Measurements from ENCODE around the gene DENND4C. TPM values are rescaled to one million over a fixed set of nuclear protein-coding genes. Genes with fewer than 3 reads are reported as not detected.
A peak's percentile ranks its signal among the peaks of the same experiment; 100 is the strongest.
"Not testable (repeated sequence)": the region's sequence is repeated elsewhere in the genome, so short reads cannot be mapped to it uniquely, and the experiment has no call there.

DENND4C gene
- 53.7 and 59.5 TPM in 2 replicates for total RNA-seq

GRCh38 chr9:19230355-19231125 lies at the start of gene DENND4C:
DENND4C (plus strand) TSS chr9:19230693; CDS start chr9:19276175, 45,482 bp downstream.
- no peak for DNase-seq (ENCODE audit: extremely low read depth, low read depth, low spot score)

DNA sequence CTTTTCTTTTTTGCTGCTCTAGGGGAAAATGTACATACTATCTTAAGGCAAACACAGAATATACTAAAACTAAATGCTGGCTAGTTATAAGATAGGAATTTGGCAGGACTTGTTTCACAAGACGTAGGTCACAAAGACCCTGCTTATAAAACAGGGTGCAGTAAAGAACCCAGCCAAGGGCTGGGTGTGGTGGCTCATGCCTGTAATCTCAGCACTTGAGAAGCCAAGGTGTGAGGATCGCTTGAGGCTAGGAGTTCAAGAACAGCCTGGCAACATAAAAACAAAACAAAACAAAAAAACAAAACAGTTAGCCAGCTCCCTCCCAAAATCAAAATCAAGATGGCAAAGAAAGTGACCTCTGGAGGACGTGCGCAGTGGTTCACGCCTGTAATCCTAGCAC lies 49.5 kb upstream of the DENND4C start:
- no peak for DNase-seq (ENCODE audit: extremely low read depth, low read depth, low spot score)

DNA sequence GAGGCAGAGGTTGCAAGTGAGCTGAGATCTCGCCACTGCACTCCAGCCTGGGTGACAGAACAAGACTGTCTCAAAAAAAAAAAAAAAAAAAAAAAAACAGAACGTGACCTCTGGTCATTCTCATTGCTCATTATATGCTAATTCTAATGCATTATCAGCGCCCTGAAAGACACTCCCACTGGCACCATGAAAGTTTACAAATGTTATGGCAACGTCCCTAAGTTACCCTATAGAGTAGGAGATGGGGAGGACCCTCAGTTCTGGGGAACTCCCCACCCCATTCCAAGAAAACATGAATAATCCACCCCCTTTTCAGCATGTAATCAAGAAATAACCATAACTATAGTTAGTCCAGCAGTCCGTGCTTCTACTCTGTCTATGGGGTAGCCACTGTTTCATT lies 48.9 kb upstream of the DENND4C start:
- DNase-seq (ENCODE audit: extremely low read depth, low read depth, low spot score): no peak

- peak; percentile 75 for DNase-seq (ENCODE audit: extremely low read depth, low read depth, low spot score)
Observed at GRCh38 chr9:19184144-19184917, 46.2 kb upstream of the DENND4C start.

DNA sequence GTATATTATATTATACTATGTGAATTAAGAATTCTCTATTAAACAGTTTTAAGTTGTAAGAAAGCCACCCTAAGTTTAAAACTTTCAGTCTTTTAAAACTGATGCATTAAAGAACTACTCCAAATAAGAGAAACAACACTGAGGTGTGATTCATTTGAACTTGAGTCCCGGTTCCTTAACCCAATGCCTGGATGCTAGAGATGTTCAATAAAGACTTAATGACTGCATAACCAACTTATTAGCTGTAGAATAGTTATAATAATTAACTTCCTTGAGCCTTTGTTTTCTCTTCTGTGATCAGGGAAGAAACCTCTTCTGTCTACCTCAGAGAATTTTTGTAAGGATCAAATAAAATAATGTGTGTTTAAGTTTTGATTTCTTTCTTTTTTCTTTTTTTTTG lies 45.3 kb upstream of the DENND4C start:
- DNase-seq (ENCODE audit: extremely low read depth, low read depth, low spot score): no peak

GRCh38 chr9:19186232-19186631 lies 44.3 kb upstream of the DENND4C start:
- DNase-seq (ENCODE audit: extremely low read depth, low read depth, low spot score): no peak

GRCh38 chr9:19188771-19189170 lies 41.7 kb upstream of the DENND4C start:
- no peak for DNase-seq (ENCODE audit: extremely low read depth, low read depth, low spot score)

- DNase-seq (ENCODE audit: extremely low read depth, low read depth, low spot score): no peak
Observed at GRCh38 chr9:19192202-19193028, 38.1 kb upstream of the DENND4C start.

DNA sequence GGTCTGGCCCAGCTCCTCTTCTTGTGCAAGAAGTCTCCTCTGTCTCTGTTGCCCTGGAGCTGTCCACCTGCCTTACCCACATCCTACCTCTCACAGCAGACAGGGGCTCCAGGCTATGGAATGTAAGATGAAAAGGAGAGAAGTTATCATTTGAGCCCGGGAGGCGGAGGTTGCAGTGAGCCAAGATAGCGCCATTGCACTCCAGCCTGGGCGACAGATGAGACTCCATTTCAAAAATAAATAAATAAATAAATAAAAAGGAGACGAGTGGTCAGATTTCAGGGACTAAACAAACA lies 37.5 kb upstream of the DENND4C start:
- no peak for DNase-seq (ENCODE audit: extremely low read depth, low read depth, low spot score)

DNA sequence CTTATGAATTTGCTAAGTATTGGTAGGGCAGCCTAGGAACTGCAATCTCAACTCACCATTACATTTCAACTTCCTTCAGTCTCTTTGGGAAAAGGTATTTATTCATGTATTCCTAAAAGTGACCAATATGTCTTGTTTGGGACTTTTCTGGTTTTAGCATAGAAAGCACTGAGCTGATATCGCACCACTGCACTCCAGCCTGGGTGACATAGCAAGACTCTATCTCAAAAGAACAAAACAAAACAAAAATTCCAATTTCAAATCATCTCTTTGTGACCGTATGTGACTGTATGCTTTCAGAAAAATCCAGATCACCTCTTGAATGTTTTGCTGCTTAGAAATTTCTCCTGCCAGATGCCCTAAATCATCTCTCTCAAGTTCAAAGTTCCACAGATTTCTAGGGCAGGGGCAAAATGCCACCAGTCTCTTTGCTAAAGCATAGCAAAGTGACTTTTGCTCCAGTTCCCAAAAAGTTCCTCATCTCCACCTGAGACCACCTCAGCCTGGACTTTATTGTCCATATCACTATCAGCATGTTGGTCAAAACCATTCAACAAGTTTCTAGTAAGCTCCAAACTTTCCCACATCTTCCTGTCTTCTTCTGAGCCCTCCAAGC lies 37.0 kb upstream of the DENND4C start:
- DNase-seq (ENCODE audit: extremely low read depth, low read depth, low spot score): not testable (repeated sequence)

DNA sequence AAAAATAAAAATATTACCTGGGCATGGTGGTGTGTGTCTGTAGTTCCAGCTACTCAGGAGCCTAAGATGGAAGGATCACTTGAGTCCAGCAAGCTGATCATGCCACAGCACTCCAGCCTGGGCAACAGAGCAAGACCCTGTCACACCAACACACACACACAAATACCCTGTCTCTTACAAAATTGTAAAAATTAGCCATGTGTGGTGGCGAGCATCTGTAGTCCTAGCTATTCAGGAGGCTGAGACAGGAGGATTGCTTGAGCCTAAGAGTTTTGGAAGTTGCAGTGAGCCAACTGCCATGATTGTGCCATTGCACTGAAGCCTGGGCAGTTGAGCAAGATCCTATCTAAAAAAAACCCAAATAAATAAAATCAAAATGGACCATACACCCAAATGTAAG lies 32.1 kb upstream of the DENND4C start:
- no peak for DNase-seq (ENCODE audit: extremely low read depth, low read depth, low spot score)

DNA sequence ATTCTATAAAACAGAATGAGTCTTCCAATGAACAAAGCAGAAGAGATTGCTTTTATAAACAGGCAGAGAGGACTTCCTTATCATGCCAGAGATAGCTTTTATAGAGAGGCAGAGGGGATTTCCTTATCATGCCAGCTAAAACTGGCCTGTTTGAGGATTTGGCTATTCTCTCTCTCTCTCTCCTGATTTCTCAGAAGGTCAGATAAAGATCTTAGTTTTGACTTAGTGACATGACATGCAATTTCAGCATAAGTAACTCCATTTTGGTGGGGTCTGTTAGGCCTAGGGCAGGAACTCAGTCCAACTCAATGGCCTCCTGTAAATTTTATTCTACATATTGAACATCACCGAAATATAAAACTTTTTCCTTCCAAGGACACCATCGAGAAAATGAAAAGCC lies 31.5 kb upstream of the DENND4C start:
- no peak for DNase-seq (ENCODE audit: extremely low read depth, low read depth, low spot score)

DNA sequence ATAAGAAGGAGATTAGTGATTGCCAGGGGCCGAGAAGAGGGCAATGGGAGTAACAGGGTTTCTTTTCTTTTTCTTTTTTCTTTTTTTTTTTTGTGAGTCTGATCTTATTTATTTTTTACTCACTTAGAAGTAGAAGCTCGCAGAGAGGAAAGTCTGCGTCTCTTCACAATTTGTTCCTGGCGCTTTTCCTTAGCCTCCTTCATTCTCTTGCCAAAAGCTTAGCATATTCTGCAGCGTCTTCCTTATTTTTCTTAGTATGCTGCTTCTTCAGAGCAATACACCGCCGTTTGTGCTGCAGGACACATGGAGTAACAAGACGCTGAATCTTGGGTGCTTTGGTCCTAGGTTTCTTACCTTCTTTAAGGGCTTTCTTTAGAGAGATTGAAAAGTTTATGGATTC lies 30.3 kb upstream of the DENND4C start:
- no peak for DNase-seq (ENCODE audit: extremely low read depth, low read depth, low spot score)

DNA sequence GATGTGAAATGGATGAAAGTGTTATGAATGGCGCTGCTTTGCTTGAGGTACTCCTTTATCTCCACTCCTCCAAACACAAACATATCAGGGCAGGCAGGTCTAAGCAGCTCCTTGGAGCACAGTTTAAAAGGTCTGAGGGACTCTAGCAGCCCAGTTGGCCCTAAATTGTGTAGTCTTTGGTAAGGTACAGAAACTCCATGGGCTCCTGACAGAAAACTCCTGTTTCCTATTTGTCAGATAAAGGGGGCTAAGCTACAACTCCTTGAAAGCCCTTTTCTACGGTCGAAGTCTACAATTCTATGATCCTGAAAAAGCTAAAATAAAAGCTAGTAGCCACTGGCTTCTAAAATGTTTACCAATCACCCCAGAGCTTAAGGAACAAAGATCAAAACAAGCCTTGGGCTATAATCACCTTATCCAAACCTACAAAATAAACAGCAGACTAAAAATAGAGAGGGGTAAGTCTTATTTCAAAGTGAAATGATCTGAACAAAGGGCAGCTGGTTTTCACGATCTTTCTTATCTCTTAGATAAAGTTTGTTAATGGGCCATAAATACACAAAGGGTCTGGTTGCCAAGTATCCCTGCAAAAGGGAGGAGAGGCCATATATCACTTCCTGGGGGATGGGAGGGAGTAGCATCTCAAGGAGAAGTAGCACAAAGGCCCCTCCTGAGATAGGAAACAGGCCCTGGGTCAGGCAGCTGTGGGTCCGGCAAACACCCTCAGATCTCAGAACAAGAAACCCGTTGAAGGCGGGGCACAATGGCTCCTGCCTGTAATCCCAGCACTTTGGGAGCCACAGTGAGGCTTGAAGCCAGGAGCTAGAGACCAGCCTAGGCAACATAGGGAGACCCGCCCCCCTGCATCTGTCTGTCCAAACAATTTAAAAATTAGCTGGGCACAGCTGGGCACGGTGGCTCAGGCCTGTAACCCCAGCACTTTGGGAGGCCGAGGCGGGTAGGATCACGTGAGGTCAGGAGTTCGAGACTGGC lies 28.3 kb upstream of the DENND4C start:
- DNase-seq (ENCODE audit: extremely low read depth, low read depth, low spot score): no peak

DNA sequence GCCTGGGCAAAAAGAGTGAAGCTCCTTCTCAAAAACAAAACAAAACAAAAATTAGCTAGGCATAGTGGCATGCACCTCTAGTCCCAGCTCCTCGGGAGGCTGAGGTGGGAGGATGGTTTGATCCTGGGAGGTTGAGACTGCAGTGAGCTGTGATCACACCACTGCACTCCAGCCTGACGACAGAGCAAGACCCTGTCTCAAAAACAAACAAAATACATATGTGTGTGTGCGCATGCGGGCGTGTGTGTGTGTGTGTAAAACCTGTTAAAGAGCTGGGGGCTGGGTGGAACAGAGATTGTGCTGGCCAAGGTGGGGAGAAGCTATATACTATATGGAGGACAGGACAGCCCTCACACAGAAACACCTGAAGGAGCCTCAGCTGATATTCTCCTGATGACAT lies 27.4 kb upstream of the DENND4C start:
- no peak for DNase-seq (ENCODE audit: extremely low read depth, low read depth, low spot score)

DNA sequence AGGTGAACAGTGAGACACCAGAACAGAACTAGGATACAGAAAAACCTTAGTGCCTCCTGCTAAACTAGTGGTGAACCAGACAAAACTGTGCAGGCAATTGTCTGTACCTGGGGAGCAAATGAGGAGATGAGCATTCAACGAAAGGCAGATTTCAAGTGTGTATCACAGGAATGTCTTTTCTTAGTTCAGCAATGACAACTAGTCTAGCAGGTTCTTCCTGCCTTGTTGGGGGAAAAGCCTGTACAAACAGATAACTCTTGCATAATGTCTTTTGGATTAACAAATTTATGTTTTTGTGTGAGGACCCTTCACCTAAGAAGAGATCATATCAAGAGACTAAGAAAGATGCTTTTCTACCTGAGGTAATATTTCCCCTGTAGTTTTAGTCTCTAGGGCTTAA lies 21.8 kb upstream of the DENND4C start:
- DNase-seq (ENCODE audit: extremely low read depth, low read depth, low spot score): no peak

- DNase-seq (ENCODE audit: extremely low read depth, low read depth, low spot score): no peak
Observed at GRCh38 chr9:19209188-19209587, 21.3 kb upstream of the DENND4C start.

DNA sequence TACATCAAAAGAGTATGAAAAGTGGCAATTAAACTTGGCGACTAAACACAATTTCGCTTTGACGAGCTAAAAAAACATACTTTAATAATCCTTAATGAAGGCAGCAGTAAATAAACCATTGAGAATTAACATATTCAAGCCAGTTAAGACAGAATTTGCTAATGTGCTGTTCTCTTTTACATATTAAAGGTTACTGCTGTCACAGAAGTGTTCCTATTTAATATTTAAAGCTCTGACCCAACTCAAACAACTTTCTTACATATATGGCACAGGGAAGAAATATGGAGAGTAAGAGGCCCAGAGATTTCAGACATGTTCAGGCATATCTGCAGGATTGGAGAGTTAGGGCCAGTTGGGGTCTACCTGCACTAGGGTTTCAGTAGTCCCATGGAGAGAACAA lies 16.7 kb upstream of the DENND4C start:
- DNase-seq (ENCODE audit: extremely low read depth, low read depth, low spot score): no peak

DNA sequence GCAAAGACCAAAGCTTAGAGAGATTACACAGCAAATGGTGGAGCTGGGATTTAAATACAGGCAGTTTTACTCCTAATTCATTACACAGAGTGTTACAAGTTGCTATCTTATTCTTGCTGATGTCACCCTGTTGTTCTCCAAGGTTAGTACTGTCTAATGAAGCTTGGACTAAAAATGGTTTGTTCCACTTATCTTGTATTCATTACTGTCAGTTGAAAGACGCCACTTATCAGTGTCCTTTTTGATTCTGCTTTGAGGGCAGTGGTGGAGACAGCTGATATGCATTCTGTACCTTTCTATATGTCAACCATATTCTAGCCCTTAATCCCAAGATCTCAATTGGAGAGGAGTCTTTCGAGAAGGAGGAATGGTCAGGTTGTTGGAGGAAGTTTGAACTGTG lies 14.0 kb upstream of the DENND4C start:
- DNase-seq (ENCODE audit: extremely low read depth, low read depth, low spot score): no peak

DNA sequence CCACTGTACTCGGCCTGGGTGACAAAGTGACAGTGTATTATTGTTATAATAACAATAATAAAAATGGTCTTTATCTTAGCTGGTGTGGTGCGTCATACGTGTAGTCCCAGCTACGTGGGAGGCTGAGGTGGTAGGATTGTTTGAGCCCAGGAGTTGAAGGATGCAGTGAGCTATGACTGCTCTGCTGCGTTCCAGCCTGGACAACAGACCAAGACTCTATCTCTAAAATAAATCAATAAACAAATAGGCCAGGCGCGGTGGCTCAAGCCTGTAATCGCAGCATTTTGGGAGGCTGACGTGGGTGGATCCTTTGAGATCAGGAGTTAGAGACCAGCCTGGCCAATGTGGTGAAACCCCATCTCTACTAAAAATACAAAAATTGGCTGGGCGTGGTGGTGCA lies 9.2 kb upstream of the DENND4C start:
- DNase-seq (ENCODE audit: extremely low read depth, low read depth, low spot score): no peak
